Stimulated activated CD8-positive, alpha-beta memory T cell treated with anti-CD3 and anti-CD28 coated beads, Interleukin-15, amount 100 ng/mL, for 1 hour (primary cell): Measurements from ENCODE around the gene VCX3B.
"Not testable (repeated sequence)": the region's sequence is repeated elsewhere in the genome, so short reads cannot be mapped to it uniquely, and the experiment has no call there.

Experiments used
- DNase-seq: peaks from one replicate; pipeline ENCODE4 v3.0.0-alpha.2; 2020; ENCODE audit warnings: low read depth

Gene VCX3B

DNA sequence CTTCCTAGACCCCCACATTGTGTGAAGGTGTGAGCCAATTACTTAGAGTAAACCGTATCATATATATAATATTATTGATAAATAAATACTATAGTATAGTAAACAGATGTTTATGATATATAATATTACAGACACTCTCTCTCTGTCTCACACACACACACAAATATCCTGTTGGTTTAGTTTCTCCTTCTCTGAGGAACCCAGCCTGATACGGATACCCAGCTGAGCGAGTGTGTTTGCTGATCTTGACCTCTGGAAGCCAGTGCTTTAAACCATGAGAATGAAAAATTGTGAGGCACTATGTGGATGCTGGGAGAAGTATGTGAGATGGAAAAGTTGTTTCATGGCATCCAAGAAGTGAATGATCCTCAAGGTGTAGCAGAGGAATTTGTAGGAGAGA lies at the start of gene VCX3B:
Gene VCX3B, plus strand, starts transcription at position 301 of the 400 bp plus-strand sequence. CDS start 621 bp downstream, outside the sequence.
- DNase-seq = not testable (repeated sequence)

DNA sequence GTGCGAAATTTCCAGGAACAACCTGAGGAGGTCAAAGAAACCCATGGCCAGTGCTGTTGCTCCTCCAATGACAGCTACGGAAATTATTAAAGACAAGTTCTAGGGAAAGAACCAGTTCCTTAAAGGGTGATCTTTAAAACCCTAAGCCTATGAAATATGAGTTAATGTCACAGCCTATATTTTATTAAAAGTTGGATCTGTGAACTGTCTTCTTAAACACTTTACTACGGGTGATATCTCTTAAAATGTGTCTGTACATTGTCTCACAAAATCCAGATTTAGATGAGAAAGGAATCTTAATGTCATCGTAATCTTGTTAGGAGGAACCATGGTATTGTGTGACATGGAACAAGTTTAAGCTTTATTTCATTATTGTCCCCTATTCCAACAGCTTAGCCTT lies 46.3 kb upstream of the VCX3B start:
- DNase-seq = no peak

DNA sequence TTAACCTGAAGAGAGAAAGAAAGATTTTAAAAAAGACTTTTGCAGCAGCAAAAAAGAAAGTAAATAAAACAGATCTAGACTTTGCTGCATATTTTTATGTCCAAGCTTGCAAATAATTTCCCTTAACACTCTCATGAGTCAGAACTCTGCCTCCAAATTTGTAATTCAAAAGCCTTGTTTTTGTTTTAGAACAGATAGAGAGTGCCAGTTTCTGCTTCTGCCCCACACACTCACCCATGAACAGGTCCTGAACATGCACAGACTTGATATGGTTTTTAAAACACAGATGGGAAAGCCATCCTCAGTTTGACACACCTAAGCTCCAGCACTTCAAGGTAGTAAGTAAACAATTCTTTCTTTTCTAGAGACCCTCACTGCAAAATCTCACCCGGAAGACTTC lies 39.7 kb upstream of the VCX3B start:
- no peak for DNase-seq

DNA sequence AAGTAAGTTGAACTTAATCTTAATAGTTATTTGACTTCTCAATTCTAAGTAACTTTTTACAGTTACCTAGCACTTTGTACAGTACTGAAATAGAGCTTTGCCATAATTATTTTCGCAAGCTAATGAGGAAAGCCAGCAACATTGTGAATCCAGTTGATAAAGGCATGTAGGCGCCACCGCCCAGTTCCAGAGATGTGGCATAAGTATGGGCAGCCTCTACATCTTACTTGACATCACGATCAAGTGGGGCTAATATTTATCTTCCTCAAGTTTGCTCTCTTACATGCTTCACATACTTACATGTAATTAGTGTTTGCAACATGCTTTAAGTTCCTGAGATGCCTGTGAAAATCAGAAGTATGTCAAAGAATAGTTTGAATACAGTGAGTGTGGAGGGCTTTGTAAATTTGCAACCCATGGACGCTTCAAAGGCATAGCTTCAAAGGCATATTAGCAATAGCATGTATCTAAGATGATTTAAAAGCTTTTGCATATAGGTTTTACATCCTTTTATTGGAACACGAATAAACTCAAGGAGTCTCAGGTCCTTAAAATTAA lies 34.9 kb upstream of the VCX3B start:
- no peak for DNase-seq

DNA sequence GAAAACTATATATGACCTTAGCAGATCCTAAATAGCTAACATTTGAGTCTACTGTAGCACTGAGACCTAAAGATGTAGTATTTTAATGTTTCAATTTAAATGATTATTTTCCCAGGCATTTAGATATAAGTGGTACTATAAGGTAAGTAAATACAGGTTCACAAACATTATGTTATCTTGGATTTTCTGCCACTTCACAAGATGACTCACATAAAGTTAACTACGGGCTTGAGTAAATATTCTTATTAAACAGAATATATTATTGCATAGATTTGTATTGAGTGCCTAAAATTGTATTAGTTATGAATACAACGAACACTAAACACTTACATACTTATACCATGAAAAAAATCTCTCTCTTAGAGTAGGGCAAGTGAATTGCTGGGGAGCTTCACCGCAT lies 34.2 kb upstream of the VCX3B start:
- DNase-seq = no peak

DNA sequence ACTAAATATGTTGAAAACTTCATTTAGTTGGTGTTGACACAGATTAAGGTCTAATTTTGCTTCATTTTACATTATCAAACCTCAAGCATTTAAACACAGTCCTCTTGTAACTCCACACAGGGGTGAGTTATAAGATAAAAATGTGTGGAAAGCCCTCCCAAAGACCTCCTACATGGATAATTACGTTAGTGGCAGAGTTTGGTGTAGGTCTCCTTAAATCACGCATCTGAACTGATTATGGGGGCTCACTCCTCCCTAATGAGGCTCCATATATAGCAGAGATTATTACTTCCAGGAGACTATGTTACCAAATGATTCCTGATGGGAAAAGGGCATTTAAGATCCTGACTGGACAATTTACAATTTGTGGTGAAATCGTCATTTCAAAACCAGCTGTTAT lies 32.2 kb upstream of the VCX3B start:
- no peak for DNase-seq

DNA sequence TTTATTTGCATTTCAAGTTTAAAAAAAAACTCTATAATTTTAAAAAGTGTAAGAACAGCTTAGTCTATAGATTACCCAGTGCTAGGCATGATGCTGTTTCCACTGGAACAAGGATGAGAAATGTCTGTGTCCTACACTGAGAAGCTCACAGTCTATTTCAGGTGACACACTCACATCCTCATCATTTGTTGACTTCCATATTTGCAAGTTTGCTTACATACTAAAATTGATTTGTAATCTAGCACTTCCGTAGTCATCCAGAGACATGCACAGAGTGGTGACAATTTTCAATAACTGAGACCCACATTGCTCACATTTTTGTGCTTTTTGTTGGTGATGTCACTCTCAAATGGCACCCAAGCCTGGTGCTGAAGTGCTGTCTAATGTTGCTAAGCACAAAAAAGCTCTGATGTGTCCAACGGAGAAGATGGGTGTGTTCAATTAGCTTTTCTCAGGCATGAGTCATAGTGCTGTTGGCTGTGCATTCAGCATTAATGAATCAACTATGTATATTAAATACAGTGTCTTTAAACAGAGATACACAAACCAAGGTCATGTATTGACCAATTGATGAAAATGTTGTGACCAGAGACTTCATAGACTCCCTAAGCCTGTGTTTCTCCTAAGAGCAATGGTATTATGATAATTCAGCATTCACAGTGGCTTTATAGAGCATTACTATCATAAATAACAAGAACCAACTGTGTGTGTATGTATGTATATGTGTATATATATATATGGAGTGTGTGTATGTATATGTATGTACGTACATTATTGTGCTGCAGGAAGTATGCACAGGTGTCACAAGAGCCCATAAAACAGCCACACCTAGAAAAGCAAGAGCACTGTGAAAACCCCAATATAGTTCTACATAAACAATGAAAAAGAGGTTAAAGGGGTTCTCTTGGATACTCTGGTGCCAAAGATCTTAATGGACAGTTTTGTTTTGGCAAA lies 31.2 kb upstream of the VCX3B start:
- no peak for DNase-seq

DNA sequence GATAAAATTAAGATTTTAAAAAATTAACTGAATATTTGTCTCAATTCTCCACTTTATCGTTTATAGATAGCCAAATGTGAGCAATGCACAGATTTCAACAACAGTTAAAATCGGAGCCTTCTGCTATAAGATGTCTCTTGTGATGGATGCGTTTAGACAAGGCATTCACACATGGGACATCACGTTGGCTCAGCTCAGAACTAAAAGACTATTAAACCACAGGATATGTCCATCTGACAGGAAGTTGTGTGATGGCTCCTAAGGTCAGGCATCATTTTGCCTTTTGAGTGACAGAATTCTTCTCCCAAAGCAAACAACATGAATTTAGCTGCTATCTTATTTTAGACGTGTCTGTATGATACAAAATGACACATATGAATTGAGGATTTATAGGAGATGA lies 17.3 kb upstream of the VCX3B start:
- DNase-seq = no peak

DNA sequence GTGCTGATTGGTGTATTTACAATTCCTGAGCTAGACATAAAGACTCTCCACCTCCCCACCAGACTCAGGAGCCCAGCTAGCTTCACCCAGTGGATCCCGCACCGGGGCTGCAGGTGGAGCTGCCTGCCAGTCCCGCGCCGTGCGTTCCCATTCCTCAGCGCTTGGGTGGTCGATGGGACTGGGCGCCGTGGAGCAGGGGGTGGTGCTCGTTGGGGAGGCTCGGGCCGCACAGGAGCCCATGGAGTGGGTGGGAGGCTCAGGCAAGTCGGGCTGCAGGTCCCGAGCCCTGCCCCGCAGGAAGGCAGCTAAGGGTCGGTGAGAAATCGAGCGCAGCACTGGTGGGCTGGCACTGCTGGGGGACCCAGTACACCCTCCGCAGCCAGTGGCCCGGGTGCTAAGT lies 12.3 kb upstream of the VCX3B start:
- not testable (repeated sequence) for DNase-seq

DNA sequence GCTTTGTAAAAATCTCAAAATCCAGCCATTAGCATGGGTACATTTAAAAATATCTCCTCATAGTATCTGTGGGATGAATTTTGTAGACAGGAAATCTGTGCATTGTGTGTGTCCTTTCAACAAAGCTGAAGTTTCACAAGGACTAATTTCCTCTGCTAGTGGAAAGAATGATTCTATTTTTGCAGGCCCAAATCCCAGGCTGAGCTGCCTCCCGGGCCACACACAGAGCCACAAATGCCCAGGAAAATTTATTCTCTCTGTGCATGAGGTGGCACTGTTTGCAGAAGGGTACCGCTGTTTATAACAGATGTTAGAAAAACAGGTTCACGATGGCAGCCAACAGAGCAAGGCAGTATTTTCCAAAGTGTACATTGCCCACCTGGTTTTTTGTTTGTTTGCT lies 11.0 kb upstream of the VCX3B start:
- no peak for DNase-seq

DNA sequence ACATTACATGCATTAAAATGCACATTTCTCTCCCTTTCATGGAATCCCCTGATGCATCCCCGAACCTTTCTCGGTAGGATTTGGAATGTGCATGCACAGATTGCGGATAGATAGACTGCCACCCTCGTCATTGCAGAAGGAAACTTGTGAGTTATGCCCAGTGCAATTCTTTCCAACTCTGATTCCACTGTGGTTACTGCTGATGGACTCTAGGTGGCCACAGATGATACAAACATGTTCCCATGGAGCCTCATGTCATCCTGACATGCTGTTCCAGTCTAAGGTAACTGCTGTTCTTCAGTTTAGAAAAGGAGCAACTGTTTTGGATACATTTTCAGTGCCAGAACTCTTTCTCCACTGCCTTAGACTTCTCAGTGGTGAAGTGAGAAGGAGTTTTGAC lies 9.1 kb upstream of the VCX3B start:
- DNase-seq = no peak

DNA sequence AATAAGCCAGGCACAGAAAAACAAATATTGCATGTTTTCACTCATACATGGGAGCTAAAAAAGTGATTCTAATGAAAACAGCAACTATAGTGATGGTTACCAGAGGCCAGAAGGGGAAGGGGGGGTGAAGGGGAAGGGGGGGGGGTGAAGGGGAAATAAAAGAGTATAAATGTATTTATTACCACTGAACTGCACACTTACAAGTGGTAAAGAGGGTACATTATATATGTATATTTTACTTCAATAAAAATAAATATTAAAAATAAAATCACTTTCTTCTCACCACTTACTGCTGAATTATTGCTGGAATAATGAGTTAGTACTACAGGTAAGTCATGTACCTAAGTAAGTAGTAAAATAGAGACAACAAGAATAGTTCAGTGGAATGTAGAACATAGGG lies 2.1 kb upstream of the VCX3B start:
- no peak for DNase-seq

DNA sequence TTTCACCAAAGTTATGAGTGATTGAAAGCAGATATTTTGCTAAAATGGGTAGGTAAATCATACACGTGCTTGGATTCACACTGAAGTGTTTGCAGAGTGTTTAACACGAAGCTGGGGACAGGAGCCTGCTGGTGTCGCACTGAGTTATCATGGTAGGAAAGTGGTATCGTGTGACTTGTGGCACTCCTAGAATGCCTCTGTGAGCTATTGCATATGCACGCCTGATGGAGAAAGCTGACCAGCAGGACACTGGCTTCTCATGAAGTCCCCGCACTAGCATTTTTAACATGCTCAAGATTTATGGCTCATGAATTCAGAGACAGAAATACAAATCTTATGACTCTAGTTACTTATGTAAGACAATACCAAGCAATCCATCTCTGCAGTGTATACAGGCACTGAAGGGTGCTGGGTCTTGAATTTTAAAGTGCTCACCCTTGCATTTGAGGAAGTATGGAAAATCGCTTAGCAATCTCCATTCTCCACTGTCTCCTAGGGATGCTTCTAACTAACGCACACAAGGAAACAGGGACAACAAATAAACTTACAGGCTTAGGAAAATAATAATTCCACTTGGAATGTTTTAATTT lies 19.8 kb downstream of the VCX3B start:
- DNase-seq = no peak

DNA sequence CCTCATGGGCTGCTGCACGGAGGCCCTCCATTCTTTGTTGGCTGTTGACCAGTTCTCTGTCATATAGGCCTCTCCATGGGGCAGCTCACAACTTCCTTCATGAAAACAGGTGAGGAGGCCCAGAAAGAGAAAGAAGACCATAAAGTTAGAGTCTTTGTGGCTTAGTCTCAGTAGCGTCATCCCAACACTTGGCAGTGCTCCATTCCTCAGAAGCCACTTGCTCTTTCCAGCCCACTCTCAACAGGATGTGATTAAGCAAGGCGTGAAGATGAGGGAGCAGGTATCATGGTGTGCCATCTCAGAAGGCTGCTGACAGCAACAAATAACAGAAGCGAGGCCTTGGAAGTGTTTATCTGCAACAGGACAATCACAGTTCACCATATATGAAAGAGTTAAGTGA lies 30.4 kb downstream of the VCX3B start:
- DNase-seq = not testable (repeated sequence)

DNA sequence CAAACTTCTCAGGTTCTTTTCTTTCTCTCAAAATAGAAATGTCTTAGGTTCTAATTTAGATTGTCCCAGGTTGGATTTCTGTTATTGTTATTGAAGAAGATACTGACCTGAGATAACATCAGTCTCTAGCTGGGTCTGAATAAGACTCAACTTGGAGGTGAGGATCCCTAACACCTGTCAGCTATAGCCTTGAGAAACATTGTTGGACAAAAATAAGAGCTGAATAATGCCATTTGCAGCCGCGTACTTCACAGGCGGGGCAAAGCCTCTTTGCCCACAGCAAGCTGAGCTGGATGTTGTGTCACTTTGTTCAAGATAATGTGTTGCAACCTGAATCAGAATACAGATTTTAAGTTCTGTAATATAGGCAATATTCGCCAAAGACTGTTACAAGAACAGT lies 35.6 kb downstream of the VCX3B start:
- DNase-seq = no peak

DNA sequence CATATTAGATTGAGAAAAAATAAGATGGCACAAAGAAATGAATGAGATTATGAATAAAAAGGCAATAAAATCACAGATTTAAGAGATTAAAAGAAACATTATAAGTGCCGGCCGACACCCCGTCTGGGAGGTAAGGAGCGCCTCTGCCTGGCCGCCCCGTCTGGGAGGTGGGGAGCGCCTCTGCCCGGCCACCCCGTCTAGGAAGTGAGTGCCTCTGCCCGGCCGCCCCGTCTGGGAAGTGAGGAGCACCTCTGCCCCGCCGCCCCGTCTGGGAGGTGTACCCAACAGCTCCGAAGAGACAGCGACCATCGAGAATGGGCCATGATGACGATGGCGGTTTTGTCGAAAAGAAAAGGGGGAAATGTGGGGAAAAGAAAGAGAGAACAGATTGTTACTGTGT lies 37.5 kb downstream of the VCX3B start:
- DNase-seq = not testable (repeated sequence)

DNA sequence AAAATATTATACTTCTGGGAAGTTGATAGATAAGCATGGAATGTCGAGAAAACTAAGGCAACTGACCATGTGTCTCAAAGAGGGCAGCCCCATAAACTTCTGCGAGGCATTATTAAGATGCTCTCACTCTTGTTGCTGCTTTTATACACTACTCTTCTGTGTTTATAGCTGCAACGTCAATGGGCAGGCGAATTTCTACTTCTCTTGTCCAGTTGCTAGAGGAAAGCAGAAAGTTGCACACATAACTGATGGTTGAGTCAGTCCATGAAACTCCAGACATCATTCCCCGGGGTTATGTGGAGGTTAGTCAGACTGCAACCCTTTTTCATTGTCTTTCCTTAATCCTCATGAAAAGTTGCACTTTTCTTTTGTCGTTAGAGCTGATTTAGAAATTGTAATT lies 39.8 kb downstream of the VCX3B start:
- no peak for DNase-seq
